Fibroblast of pulmonary artery (primary cell): ENCODE results near the gene TTLL11.
A peak's percentile ranks its signal among the peaks of the same experiment; 100 is the strongest.

Experiments
- DNase-seq: peaks from one replicate; pipeline ENCODE4 v3.0.0-alpha.2; 2010; ENCODE audit warnings: low read depth
- H3K4me3 ChIP-seq: replicated peaks from 2 replicates; pipeline ENCODE4 v1.5.1; 2011; ENCODE audit warnings: low read depth, mild to moderate bottlenecking, control low read depth, low read length, moderate library complexity
- TF ChIP-seq, protein P1 (sequence below): IDR thresholded peaks from 2 replicates; pipeline ENCODE4 v1.5.1; 2011; ENCODE audit warnings: mild to moderate bottlenecking, control low read depth, low read length, inconsistent platforms; ENCODE audit errors: missing control alignments

Gene TTLL11

DNA sequence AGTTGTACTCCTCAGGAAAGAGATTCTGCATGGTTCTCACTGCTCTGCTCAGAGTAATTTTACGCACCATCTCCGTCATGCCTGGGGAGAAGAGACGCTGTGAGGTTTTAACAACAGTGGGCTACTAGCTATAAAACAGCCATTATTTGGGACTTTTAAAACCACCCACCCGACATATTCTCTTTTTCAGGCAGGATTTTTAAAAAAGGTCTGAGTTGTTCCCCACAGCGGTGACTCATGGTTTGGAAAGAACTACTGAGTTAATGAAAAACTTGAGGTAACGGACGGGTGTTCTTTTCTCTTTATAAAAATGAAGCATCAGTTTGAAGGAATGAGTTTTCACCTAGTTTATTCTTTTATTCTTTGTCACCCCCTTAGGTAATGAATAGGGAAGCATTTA is 61.3 kb downstream of the TTLL11 start:
- TF ChIP-seq, protein P1, sequence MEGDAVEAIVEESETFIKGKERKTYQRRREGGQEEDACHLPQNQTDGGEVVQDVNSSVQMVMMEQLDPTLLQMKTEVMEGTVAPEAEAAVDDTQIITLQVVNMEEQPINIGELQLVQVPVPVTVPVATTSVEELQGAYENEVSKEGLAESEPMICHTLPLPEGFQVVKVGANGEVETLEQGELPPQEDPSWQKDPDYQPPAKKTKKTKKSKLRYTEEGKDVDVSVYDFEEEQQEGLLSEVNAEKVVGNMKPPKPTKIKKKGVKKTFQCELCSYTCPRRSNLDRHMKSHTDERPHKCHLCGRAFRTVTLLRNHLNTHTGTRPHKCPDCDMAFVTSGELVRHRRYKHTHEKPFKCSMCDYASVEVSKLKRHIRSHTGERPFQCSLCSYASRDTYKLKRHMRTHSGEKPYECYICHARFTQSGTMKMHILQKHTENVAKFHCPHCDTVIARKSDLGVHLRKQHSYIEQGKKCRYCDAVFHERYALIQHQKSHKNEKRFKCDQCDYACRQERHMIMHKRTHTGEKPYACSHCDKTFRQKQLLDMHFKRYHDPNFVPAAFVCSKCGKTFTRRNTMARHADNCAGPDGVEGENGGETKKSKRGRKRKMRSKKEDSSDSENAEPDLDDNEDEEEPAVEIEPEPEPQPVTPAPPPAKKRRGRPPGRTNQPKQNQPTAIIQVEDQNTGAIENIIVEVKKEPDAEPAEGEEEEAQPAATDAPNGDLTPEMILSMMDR: no peak
- no peak overlapping the region for H3K4me3 ChIP-seq
- no peak for DNase-seq

- no peak for DNase-seq
- H3K4me3 ChIP-seq: no peak overlapping the region
- TF ChIP-seq, protein P1: no peak
Measured at GRCh38 chr9:122031157-122031556, 62.0 kb downstream of the TTLL11 start.

DNA sequence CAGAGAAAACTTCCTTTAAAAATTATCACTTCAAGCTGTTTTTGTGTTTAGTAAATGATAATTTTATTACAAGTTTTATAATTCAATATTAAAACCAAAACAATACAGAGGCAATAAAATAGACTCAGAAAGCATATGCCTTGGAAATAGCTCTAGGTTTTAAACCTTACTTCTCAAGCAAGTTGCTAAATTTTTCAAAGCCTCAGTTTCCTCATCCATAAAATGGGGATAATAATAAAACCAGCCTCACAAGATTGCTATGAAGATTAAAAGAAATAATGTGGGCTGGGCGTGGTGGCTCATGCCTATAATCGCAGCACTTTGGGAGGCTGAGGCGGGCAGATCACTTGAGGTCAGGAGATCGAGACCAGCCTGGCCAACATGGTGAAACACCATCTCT is 62.8 kb downstream of the TTLL11 start:
- DNase-seq: no peak
- TF ChIP-seq, protein P1: no peak
- no peak overlapping the region for H3K4me3 ChIP-seq

DNA sequence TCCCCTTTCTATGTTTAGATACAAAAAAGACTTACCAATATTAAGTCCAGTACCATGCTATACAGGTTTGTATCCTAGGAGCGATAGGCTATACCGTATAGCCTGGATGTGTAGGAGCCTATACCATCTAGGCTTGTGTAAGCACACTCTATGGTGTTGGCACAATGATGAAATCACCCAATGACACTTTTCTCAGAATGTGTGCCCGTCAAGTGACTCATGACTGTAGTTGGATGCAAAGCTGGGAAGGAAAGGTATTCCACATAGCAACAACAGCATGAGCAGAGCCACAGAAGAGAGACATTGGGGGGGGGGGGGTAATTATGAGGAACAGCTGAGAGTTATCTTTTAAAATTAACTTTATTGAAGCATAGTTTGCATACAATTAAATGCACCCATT is 63.2 kb downstream of the TTLL11 start:
- H3K4me3 ChIP-seq: no peak overlapping the region
- no peak for DNase-seq
- TF ChIP-seq, protein P1: no peak

- TF ChIP-seq, protein P1: no peak
- no peak for DNase-seq
Measured at GRCh38 chr9:122028089-122028488, 65.0 kb downstream of the TTLL11 start.

DNA sequence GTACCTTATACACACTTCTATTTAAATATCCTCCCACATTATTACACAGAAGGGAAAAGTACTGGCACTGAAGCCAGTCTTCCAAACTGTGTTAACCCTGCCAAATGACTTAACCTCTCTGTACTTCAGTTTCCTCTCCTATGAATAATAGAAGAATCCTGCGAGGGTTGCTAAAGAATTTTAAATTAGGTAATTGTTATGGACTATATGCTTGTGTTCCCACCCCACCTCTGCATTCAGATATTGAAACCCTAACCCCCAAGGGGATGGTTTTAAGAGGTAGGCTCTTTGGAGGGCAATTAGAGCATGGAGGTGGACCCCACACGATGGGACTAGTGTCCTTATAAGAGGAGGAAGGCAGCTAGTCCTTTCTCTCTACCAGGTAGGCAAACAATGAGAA is 72.7 kb downstream of the TTLL11 start:
- H3K4me3 ChIP-seq: no peak overlapping the region
- peak; percentile 66 for DNase-seq
- TF ChIP-seq, protein P1: no peak

More at GRCh38 chr9:122028089-122028488, 65.0 kb downstream of the TTLL11 start:
- no peak overlapping the region for H3K4me3 ChIP-seq

GRCh38 chr9:122016744-122017143 is 76.4 kb downstream of the TTLL11 start:
- TF ChIP-seq, protein P1: peak; percentile 39
- no peak overlapping the region for H3K4me3 ChIP-seq
- DNase-seq: peak; percentile 31
